ENCODE results near the gene SHB. TPM values are rescaled to one million over a fixed set of nuclear protein-coding genes. Genes with fewer than 3 reads are reported as not detected.

The SHB gene
- total RNA-seq, 4 donors from 2014 or later, result 27.6 to 42.6 (median 34.5) TPM

DNA sequence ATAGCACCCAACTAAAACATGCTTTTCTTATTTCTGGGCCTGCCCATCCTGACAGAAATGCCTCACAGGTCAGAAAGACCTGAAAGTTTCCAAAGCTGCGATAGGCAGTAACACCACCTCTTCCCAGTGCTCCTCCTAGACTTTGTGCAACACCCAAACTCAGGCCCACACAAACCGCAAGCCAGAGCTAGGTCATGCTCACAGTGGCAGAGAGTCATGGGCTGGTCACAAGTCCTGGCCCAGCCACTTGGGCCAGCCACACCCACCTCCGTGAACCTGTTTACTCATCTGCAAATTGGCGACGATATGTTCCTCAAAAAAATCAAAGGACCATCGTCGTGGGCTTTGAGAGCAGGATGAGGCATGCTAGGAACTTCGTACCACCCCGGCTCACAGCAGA lies 121.0 kb downstream of the SHB start:
- WGBS, 2 donors, result 74 to 80% methylated on average over 9 of the region's 9 CpGs
- no peak for TF ChIP-seq POLR2A (IDR thresholded peaks at IDR 0.05)
- TF ChIP-seq, protein P1, sequence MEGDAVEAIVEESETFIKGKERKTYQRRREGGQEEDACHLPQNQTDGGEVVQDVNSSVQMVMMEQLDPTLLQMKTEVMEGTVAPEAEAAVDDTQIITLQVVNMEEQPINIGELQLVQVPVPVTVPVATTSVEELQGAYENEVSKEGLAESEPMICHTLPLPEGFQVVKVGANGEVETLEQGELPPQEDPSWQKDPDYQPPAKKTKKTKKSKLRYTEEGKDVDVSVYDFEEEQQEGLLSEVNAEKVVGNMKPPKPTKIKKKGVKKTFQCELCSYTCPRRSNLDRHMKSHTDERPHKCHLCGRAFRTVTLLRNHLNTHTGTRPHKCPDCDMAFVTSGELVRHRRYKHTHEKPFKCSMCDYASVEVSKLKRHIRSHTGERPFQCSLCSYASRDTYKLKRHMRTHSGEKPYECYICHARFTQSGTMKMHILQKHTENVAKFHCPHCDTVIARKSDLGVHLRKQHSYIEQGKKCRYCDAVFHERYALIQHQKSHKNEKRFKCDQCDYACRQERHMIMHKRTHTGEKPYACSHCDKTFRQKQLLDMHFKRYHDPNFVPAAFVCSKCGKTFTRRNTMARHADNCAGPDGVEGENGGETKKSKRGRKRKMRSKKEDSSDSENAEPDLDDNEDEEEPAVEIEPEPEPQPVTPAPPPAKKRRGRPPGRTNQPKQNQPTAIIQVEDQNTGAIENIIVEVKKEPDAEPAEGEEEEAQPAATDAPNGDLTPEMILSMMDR (IDR thresholded peaks at IDR 0.05), result no peak
- intact Hi-C loops (cut with DNase I; ENCODE audit: low total_unique reads), result no loop called here
- no peak overlapping the region for H3K4me3 ChIP-seq (ENCODE audit: low read depth, poor library complexity, severe bottlenecking)
- no peak for DNase-seq (ENCODE audit: low spot score in 2 of 2)

DNA sequence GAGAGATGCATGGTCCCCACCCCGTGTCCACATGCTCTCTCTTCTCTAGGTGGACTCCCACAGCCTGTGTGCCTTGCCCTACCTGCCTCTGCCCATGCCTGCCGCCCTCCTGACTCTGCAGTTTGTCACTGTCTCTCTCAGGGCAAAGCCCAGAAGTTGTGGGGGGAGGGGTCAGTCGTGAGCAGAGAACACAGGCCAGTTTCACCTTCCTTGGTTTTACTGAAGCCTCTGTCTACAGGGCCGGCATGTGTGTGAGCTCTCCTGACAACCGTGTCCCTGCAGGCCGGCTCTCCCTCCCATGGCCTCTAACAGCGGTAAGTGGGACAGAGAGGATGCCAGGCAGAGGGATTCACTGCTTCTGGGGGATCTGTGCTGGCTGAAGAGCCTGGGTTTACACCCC lies 121.6 kb downstream of the SHB start:
- intact Hi-C loops (cut with DNase I; ENCODE audit: low total_unique reads), result no loop called here
- DNase-seq (ENCODE audit: low spot score in 2 of 2), result no peak
- TF ChIP-seq, protein P1 (IDR thresholded peaks at IDR 0.05), result no peak
- TF ChIP-seq POLR2A (IDR thresholded peaks at IDR 0.05), result no peak
- H3K4me3 ChIP-seq (ENCODE audit: low read depth, poor library complexity, severe bottlenecking), result no peak overlapping the region
- 90 to 96% methylated on average over 7 of the region's 7 CpGs for WGBS, 2 donors

DNA sequence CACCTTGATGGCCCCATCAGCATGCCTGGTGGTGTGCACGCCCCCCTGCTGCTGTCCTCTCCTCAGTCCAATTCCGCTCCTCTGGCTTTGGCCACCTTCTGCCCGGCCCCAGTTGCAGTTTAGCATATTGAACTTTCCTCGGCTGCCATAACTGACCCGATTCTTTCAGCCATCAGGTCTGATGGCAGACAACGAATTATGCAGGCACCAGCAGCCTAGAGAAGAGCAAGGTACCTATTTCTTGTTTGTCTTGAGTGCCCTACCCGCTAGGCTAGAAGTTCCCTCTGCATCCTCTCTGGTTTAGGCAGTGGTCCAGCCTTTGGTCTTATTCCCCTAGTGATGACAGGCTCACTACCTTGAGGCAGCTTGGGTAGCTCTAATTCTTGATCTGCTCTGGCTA lies 122.1 kb downstream of the SHB start:
- 94 to 97% methylated on average over 7 of the region's 7 CpGs for WGBS, 2 donors
- intact Hi-C loops (cut with DNase I; ENCODE audit: low total_unique reads), result no loop called here
- TF ChIP-seq POLR2A (IDR thresholded peaks at IDR 0.05), result no peak
- TF ChIP-seq, protein P1 (IDR thresholded peaks at IDR 0.05), result no peak
- H3K4me3 ChIP-seq (ENCODE audit: low read depth, poor library complexity, severe bottlenecking), result no peak overlapping the region
- DNase-seq (ENCODE audit: low spot score in 2 of 2), result no peak

DNA sequence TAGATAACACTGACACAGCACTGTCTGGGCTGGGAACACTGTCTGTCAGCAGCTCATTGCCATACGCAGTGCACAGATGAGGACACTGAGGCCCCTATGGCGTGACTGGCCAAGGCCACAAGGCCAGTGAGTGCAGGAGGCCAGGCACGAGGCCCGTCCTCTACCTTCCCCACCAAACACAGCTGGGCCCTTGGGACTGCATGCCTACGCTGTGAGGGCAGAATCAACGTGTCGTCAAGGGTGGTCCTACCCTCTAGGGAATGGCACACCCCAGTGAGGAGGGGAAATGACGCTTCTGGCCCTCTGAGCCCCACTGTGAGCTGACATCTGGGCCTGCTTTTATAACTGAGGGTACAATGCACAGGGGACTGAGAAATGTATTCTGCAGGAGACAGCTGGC lies 123.0 kb downstream of the SHB start:
- intact Hi-C loops (cut with DNase I; ENCODE audit: low total_unique reads), result no loop called here
- no peak for DNase-seq (ENCODE audit: low spot score in 2 of 2)
- 90 to 94% methylated on average over 8 of the region's 8 CpGs for WGBS, 2 donors
- no peak for TF ChIP-seq POLR2A (IDR thresholded peaks at IDR 0.05)
- no peak overlapping the region for H3K4me3 ChIP-seq (ENCODE audit: low read depth, poor library complexity, severe bottlenecking)

DNA sequence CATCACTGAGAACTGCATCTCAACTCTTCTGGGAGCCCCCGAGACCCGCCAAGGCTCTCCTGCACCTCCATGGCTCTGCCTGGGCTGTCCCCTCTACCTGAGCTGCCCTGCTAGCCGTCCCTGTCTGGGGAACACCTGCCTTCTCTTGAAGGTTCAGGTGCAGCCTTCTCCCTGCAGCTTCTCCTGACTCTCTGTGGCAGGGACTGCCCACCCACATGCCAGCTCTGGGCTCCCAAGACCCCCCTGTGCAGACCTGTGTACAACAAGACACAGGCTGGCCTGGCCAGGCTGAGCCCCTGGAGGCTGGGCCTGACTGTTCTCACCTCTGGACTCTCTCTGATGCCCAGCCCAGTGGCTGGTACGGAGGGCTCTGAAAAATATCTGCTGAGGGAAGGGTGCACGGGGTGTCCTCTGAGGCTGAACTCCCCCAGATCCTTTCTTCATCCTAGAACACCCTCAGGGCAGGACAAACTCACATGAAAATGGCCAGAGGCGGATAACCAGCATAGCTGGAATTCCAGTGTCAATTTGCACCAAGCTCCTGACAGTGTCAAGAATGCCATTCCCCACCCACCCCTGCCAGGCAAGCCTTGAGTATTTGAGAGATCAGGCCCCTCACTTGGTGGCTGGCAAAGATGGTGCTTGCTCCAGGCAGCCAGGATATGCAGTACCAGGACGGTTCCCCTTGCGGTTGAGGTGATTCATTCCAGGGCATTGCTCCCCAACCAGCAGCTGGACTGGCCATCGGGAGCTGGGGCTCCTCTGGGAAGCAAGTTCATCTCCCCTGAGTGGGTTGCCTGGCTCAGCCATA lies 124.2 kb downstream of the SHB start:
- no peak for TF ChIP-seq POLR2A (IDR thresholded peaks at IDR 0.05)
- TF ChIP-seq, protein P1 (IDR thresholded peaks at IDR 0.05), result no peak
- no peak overlapping the region for H3K4me3 ChIP-seq (ENCODE audit: low read depth, poor library complexity, severe bottlenecking)
- DNase-seq (ENCODE audit: low spot score in 2 of 2), result no peak
- 84 to 94% methylated on average over 7 to 9 of the region's 9 CpGs for WGBS, 2 donors
- intact Hi-C loops (cut with DNase I; ENCODE audit: low total_unique reads), result no loop called here

DNA sequence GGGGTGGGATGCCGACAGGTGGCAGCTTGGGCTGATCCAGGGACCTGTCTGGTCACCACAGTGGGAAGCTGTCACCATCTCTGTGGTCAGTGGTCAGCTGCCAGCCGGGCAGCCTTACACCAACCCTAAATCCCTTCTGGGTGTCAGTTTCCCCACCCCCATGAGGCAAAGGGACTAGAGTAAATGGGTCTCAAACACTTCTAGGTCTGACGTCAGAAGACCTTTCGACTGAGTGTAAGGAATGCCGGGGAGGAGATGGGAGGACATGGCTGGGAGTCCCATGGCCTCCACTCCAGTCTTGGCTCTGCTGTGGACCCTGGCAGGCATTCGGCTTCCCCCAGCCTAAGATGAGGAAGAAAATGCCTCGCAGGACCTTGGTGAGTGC lies 124.8 kb downstream of the SHB start:
- TF ChIP-seq POLR2A (IDR thresholded peaks at IDR 0.05), result no peak
- TF ChIP-seq, protein P1 (IDR thresholded peaks at IDR 0.05), result no peak
- WGBS, 2 donors, result 78 to 83% methylated on average over 7 of the region's 7 CpGs
- no peak overlapping the region for H3K4me3 ChIP-seq (ENCODE audit: low read depth, poor library complexity, severe bottlenecking)
- intact Hi-C loops (cut with DNase I; ENCODE audit: low total_unique reads), result no loop called here
- DNase-seq (ENCODE audit: low spot score in 2 of 2), result no peak

Measured in lower leg skin (tissue), 4 donors.